Measurements from ENCODE around the gene TRNT1. TPM values are rescaled to one million over a fixed set of nuclear protein-coding genes. Genes with fewer than 3 reads are reported as not detected.

Gene TRNT1
- total RNA-seq, 1 experiment from 2014 or later, result 16.6 TPM

- in situ Hi-C loops (cut with HindIII; ENCODE audit: low pct_unique_long_range_greater_than_20kb, low sequenced_read_pairs), result no loop called here
- DNase-seq (ENCODE audit: low read depth), result no peak
These were observed 34.1 kb downstream of the TRNT1 start for GRCh38 chr3:3160826-3161225.

GRCh38 chr3:3165241-3165640, 38.5 kb downstream of the TRNT1 start:
- in situ Hi-C loops (cut with HindIII; ENCODE audit: low pct_unique_long_range_greater_than_20kb, low sequenced_read_pairs), result no loop called here
- DNase-seq (ENCODE audit: low read depth), result no peak

- in situ Hi-C loops (cut with HindIII; ENCODE audit: low pct_unique_long_range_greater_than_20kb, low sequenced_read_pairs), result no loop called here
- DNase-seq (ENCODE audit: low read depth), result no peak
These were observed 38.9 kb downstream of the TRNT1 start for GRCh38 chr3:3165650-3166049.

GRCh38 chr3:3170998-3171397, 44.3 kb downstream of the TRNT1 start:
- in situ Hi-C loops (cut with HindIII; ENCODE audit: low pct_unique_long_range_greater_than_20kb, low sequenced_read_pairs), result no loop called here
- DNase-seq (ENCODE audit: low read depth), result no peak

- no peak for DNase-seq (ENCODE audit: low read depth)
- in situ Hi-C loops (cut with HindIII; ENCODE audit: low pct_unique_long_range_greater_than_20kb, low sequenced_read_pairs), result no loop called here
These were observed 45.9 kb downstream of the TRNT1 start for GRCh38 chr3:3172627-3173026.

- in situ Hi-C loops (cut with HindIII; ENCODE audit: low pct_unique_long_range_greater_than_20kb, low sequenced_read_pairs), result no loop called here
- DNase-seq (ENCODE audit: low read depth), result no peak
These were observed 51.2 kb downstream of the TRNT1 start for GRCh38 chr3:3177861-3178497.

GRCh38 chr3:3178498-3179328, 52.0 kb downstream of the TRNT1 start:
- in situ Hi-C loops (cut with HindIII; ENCODE audit: low pct_unique_long_range_greater_than_20kb, low sequenced_read_pairs), result no loop called here
- no peak for DNase-seq (ENCODE audit: low read depth)

- in situ Hi-C loops (cut with HindIII; ENCODE audit: low pct_unique_long_range_greater_than_20kb, low sequenced_read_pairs), result no loop called here
- DNase-seq (ENCODE audit: low read depth), result peak; percentile 75
These were observed 52.8 kb downstream of the TRNT1 start, which contains the start of gene CRBN for GRCh38 chr3:3179407-3180094. TSS of gene CRBN (minus strand) at chr3:3179691. CDS start at chr3:3179687, 4 bp downstream.

- DNase-seq (ENCODE audit: low read depth), result no peak
- in situ Hi-C loops (cut with HindIII; ENCODE audit: low pct_unique_long_range_greater_than_20kb, low sequenced_read_pairs), result no loop called here
These were observed 53.7 kb downstream of the TRNT1 start for GRCh38 chr3:3180456-3180855.

- in situ Hi-C loops (cut with HindIII; ENCODE audit: low pct_unique_long_range_greater_than_20kb, low sequenced_read_pairs), result no loop called here
- DNase-seq (ENCODE audit: low read depth), result no peak
These were observed 58.1 kb downstream of the TRNT1 start for GRCh38 chr3:3184876-3185275.

GRCh38 chr3:3189102-3189727, 62.5 kb downstream of the TRNT1 start:
- peak; percentile 8 for DNase-seq (ENCODE audit: low read depth)
- in situ Hi-C loops (cut with HindIII; ENCODE audit: low pct_unique_long_range_greater_than_20kb, low sequenced_read_pairs), result no loop called here

GRCh38 chr3:3189961-3190360, 63.2 kb downstream of the TRNT1 start:
- DNase-seq (ENCODE audit: low read depth), result no peak
- in situ Hi-C loops (cut with HindIII; ENCODE audit: low pct_unique_long_range_greater_than_20kb, low sequenced_read_pairs), result no loop called here

- no peak for DNase-seq (ENCODE audit: low read depth)
- in situ Hi-C loops (cut with HindIII; ENCODE audit: low pct_unique_long_range_greater_than_20kb, low sequenced_read_pairs), result no loop called here
These were observed 65.0 kb downstream of the TRNT1 start for GRCh38 chr3:3191675-3192285.

GRCh38 chr3:3192286-3192675, 65.5 kb downstream of the TRNT1 start:
- in situ Hi-C loops (cut with HindIII; ENCODE audit: low pct_unique_long_range_greater_than_20kb, low sequenced_read_pairs), result no loop called here
- no peak for DNase-seq (ENCODE audit: low read depth)

- in situ Hi-C loops (cut with HindIII; ENCODE audit: low pct_unique_long_range_greater_than_20kb, low sequenced_read_pairs), result no loop called here
- no peak for DNase-seq (ENCODE audit: low read depth)
These were observed 68.1 kb downstream of the TRNT1 start for GRCh38 chr3:3194861-3195260.

GRCh38 chr3:3196148-3196861, 69.6 kb downstream of the TRNT1 start:
- in situ Hi-C loops (cut with HindIII; ENCODE audit: low pct_unique_long_range_greater_than_20kb, low sequenced_read_pairs), result no loop called here
- no peak for DNase-seq (ENCODE audit: low read depth)
